ENCODE results near the gene SLC10A3.

Gene SLC10A3

GRCh38 chrX:154526901-154527675, 36.7 kb upstream of the SLC10A3 start (continued):
- no peak for TF ChIP-seq ZNF518A (tag by site-specific recombination; conservative IDR thresholded peaks at IDR 0.05; ENCODE audit: low read depth)
- peak; percentile 86 for TF ChIP-seq ZNF335 (tag by site-specific recombination; conservative IDR thresholded peaks at IDR 0.05)
- no peak for TF ChIP-seq ZNF404 (tag by site-specific recombination; IDR thresholded peaks at IDR 0.05)
- TF ChIP-seq ZNF561 (tag by site-specific recombination; IDR thresholded peaks at IDR 0.05; ENCODE audit: borderline replicate concordance): peak; percentile 32; the same call in 1 of the 2 replicates
- no peak for TF ChIP-seq ZNF76 (tag by site-specific recombination; IDR thresholded peaks at IDR 0.05; ENCODE audit: borderline replicate concordance, low read depth)
- TF ChIP-seq MZF1 (tag by site-specific recombination; IDR thresholded peaks at IDR 0.05; ENCODE audit: borderline replicate concordance): no peak
- TF ChIP-seq ZNF155 (tag by site-specific recombination; IDR thresholded peaks at IDR 0.05): no peak
- no peak for TF ChIP-seq ZNF274 (IDR thresholded peaks at IDR 0.05; ENCODE audit: low read length)
- no peak for TF ChIP-seq ZNF274 (tag by site-specific recombination; IDR thresholded peaks at IDR 0.05; ENCODE audit: borderline replicate concordance)
- no peak for TF ChIP-seq ZNF280D (tag by site-specific recombination; IDR thresholded peaks at IDR 0.05)
- no peak for TF ChIP-seq EGR2 (tag by site-specific recombination; IDR thresholded peaks at IDR 0.05; ENCODE audit: low read depth)
- peak; percentile 22; the same call in 1 of the 2 replicates for TF ChIP-seq KLF8 (tag by site-specific recombination; IDR thresholded peaks at IDR 0.05)
- no peak for TF ChIP-seq HOXD13 (CRISPR knock-in tag; IDR thresholded peaks at IDR 0.05; ENCODE audit: borderline replicate concordance)
- 0 out of 2 replicates have a peak, but pooled peaks have one; percentile 26 for TF ChIP-seq ZNF629 (tag by site-specific recombination; IDR thresholded peaks at IDR 0.05)
- no peak for TF ChIP-seq HOXC10 (CRISPR knock-in tag; IDR thresholded peaks at IDR 0.05)
- TF ChIP-seq ZNF747 (tag by site-specific recombination; IDR thresholded peaks at IDR 0.05): no peak
- TF ChIP-seq MYNN (tag by site-specific recombination; IDR thresholded peaks at IDR 0.05; ENCODE audit: borderline replicate concordance): no peak
- no peak for TF ChIP-seq IKZF3 (tag by site-specific recombination; IDR thresholded peaks at IDR 0.05)
- no peak for TF ChIP-seq INSM2 (tag by site-specific recombination; IDR thresholded peaks at IDR 0.05)
- TF ChIP-seq ZNF791 (tag by site-specific recombination; IDR thresholded peaks at IDR 0.05): no peak
- no peak for TF ChIP-seq OSR2 (tag by site-specific recombination; IDR thresholded peaks at IDR 0.05)
- TF ChIP-seq PRDM4 (tag by site-specific recombination; IDR thresholded peaks at IDR 0.05): peak; percentile 62; the same call in 1 of the 2 replicates
- no peak for TF ChIP-seq ZSCAN5A (tag by site-specific recombination; IDR thresholded peaks at IDR 0.05)
- TF ChIP-seq ZNF670 (tag by site-specific recombination; IDR thresholded peaks at IDR 0.05; ENCODE audit: low read depth): no peak
- no peak for TF ChIP-seq GLIS1 (tag by site-specific recombination; IDR thresholded peaks at IDR 0.05)

Measured in HEK293 (cell line).